OCI-LY3 (cell line): ENCODE measurements around the gene CSTPP1.

Source experiments
- EZH2phosphoT487 ChIP-seq: fragments of 200-600 bp; shearing (Covaris generic); IDR thresholded peaks from 2 replicates; pipeline ENCODE4 v1.6.1; 2018; ENCODE audit warnings: antibody characterized with exemption, mixed run types, low read depth
- TF ChIP-seq, protein P1 (sequence below): fragments of 200-600, 300-600 bp; sonication (generic); IDR thresholded peaks from 2 replicates; pipeline ENCODE4 v1.5.1; 2014; ENCODE audit warnings: antibody characterized with exemption, low read length, low read depth

DNA sequence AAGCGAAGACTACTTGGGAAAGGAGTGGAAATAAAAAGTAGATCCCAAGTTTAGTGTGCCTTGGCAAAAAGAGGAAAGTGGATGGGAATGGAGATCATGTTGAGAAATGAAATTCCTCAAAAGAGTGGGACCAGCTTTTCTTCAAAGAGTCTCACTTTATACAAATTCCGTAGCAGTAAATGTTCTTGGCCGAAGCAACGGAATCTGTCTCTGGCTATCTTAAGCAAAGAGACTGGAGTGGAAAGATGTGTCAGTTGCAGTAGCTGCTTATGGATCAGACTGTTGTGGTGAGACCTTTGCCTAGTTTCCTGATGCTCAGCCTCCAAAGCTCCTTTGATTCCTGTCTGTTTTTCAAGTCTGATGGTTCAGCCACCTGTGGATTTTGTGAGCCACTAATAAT, 73.6 kb downstream of the CSTPP1 start:
- TF ChIP-seq, protein P1, sequence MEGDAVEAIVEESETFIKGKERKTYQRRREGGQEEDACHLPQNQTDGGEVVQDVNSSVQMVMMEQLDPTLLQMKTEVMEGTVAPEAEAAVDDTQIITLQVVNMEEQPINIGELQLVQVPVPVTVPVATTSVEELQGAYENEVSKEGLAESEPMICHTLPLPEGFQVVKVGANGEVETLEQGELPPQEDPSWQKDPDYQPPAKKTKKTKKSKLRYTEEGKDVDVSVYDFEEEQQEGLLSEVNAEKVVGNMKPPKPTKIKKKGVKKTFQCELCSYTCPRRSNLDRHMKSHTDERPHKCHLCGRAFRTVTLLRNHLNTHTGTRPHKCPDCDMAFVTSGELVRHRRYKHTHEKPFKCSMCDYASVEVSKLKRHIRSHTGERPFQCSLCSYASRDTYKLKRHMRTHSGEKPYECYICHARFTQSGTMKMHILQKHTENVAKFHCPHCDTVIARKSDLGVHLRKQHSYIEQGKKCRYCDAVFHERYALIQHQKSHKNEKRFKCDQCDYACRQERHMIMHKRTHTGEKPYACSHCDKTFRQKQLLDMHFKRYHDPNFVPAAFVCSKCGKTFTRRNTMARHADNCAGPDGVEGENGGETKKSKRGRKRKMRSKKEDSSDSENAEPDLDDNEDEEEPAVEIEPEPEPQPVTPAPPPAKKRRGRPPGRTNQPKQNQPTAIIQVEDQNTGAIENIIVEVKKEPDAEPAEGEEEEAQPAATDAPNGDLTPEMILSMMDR, result no peak
- TF ChIP-seq EZH2phosphoT487, result no peak
